Mucosa of gallbladder (tissue), 1 donor: ENCODE results near the gene LRG1. TPM values are rescaled to one million over a fixed set of nuclear protein-coding genes. Genes with fewer than 3 reads are reported as not detected.
A peak's percentile ranks its signal among the peaks of the same experiment; 100 is the strongest.
"Not testable (repeated sequence)": the region's sequence is repeated elsewhere in the genome, so short reads cannot be mapped to it uniquely, and the experiment has no call there.

Experiments used
- DNase-seq: peaks from one replicate; pipeline ENCODE4 v3.0.0-alpha.2; 2020; ENCODE audit warnings: low spot score
- total RNA-seq: library from RNA; stranded (reverse); gene quantifications from one replicate; pipeline ENCODE4 v1.2.1, GENCODE V29; 2021
- donor health status: DM: no; HTN: no; CAD: no.

Gene LRG1
- total RNA-seq, 1 donor from 2014 or later, result 16.2 TPM

DNA sequence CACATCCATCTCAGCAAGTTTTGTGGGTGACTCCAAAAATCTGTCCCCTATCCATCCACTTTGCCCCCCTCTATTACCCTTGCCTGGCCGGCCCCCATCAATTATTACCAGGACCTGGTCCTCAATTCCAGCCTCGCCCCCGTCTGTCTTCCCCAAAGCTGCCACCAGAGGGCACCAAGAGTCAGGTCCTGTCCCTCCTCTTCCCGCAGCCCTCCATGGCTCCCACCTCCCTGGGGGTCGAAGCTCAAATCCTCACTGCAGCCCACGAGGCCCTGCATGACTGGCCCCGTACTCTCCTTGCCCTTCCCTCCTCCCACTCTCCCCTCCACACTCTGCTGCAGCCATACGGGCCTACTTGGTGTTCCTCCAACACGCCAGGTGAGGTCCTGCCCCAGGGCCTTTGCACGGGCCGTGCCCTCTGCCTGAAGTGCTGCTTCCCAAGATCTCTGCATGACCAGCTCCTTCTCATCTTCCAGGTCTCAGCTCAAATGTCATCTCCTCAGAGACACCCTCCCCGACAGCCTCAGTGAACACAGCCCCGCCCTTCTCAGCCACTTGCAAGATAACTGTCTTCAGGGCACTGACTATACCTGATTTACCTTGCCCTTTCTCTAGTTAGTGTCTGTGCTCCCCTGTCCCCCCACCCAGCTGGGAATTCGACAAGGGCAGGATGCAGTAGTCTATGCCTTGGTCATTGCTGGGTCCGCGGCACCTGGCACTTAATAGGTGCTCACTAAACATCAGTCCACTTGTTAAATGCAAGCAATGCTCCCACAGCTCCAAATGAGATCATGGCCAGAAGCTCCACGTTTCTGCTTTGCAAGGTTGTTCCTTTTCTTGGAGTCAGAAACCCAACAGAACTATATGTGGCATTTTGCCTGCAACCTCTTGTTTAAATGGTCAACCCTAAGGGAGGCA lies 36.4 kb upstream of the LRG1 start:
- peak; percentile 36 for DNase-seq

DNA sequence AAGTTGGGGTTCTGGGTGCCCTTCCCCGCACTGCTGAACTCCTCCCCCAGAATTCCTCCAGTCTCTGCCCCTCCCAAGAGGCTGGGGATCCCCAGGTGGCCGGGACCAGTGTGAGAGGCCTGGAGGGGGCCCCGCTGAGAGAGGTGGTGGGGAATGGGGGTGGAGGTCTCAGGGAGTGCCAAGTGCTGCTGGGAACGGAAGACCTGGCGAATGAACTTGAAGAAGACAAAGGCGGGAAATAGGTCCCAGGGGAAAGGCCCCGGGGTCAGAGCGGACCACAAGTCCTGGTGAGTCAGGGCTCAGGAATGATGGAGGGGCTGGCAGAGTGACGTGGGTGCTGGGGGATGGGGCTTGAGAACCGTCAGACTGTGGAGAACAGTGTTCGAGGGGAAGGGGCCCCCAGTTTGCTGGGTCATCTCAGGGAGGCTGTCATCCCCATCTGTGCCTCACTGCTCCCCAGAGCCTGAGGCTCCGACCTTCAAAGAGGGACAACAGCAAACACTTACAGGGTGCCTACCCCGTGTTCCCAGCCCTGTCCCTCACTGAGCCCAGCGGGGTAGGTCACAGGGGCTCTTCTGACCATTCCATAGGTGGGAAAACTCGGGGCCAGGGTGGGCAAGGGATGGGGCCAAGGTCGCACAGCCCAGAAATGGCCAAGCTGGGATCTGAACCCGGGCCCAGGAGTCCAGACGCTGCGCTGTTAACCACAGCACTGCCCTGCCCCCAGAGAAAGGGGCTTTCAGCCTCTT lies 35.6 kb upstream of the LRG1 start:
- DNase-seq, result no peak

DNA sequence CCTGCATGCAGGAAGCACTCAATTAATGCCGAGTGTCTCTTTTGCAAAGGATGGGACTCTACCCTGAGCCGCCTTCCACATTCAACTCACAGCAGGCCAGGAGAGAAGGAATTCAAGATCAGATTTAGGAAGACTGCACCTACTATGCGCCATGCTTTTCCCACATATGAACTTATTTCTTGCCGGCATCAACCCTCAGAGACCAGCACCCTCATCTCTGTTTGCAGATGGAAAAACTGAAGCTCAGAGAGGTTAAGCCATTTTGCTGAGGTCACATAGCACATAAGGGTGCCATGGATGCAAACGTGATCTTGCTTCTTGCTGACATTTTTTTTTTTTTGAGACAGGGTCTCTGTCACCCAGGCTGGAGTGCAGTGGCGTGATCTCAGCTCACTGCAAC lies 33.8 kb upstream of the LRG1 start:
- DNase-seq, result no peak

DNA sequence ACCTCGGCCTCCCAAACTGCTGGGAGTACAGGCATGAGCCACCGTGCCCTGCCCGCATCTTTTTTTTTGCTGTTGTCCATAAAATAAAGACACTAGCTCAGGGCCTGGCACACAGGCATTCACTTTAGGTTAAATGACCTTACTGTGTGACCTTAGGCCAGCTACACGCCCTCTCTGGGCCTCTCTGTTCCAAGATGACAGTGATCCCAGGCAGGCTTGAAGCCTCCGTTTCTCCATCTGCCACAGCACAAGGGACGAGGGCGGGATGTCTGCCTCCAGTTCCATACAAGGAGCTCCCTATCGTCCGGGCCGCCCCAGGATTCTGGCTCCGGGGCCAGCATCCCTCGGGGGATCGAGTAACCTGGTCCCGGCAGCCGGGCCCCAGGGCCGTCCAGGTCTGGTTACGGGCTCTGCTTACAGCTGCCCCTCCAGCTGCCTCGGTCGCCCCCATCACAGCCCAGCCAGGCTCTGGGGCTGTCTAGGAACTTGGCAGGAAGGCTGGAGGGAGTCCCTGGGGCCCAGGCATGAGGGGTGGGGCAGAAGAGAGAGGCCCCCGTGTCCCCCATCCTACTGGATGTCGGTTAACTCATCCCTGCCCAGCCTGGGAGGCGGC lies 31.6 kb upstream of the LRG1 start:
- DNase-seq, result no peak

DNA sequence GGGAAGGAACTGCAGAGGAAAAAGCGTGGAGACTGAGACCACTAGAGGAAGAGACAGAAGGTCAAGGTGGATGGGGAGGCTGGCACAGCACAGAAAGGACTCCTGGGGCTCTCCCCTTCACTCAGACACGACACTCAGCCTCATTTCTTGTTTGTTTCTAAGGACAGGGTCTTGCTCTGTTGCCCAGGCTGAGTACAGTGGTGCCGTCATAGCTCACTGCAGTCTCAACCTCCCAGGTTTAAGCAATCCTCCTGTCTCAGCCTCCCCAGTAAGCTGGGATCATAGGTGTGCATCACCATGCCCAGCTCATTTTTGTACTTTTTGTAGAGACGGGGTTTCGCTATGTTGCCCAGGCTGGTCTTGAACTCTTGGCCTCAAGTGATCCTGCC lies 31.1 kb upstream of the LRG1 start:
- no peak for DNase-seq

DNA sequence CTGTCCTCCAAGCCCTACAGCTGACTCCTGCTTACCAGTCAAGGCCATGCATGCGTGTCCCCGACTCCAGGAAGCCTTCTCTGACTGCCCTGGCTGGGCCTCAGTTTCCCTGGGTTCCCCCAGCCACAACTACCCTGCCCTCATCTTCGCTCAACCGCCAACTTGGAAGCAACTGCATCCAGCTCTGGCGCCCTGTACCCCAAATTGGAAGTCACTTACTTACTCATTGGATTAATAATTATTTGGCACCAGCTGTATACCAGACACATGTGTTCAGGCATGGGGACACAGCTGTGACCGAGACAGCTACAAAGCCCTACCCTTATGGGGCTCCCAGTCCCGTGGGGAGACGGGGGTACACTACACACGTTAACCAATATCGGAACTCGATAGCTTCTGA lies 30.6 kb upstream of the LRG1 start:
- no peak for DNase-seq

DNA sequence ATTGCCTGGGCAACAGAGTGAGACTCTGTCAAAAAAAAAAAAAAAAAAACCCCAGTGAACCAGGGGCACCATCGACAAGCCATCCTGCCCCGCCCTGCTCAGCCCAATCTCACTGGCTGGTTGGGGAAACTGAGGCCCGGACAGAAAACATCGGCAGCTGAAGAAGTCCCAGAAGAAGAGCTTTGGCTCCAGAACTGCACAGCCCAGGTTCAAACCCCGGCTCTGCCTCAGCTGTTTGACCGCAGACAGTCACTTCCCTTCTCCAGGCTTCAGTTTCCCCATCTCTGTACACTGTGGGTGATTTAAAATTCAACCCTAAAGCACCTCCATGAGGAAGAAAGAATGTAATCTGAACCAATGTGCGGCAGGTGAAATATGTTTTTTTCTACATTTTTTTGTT lies 29.1 kb upstream of the LRG1 start:
- DNase-seq, result no peak

DNA sequence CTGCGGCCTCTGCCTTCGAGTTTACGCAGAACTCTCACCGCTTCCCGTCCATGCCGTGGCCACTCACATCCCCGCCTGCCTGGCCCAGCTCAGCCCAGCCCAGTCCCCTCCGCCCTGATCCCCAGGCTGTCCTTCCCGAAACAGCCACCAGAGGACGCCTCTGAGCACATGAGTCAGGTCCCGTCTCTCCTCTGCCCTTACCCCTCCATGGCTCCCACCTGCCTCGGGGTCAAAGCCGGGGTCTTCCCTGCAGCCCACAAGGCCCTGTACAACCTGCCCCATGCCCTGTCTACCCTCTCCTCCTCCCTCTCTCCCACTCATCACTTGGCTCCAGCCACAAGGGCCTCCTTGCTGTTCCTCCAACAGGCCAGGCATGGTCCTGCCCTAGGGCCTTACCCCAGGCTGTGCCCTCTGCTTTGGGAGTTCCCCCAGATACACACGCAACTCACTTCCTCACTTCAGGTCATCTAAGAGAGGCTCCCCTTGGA lies 27.8 kb upstream of the LRG1 start:
- DNase-seq, result peak; percentile 26

DNA sequence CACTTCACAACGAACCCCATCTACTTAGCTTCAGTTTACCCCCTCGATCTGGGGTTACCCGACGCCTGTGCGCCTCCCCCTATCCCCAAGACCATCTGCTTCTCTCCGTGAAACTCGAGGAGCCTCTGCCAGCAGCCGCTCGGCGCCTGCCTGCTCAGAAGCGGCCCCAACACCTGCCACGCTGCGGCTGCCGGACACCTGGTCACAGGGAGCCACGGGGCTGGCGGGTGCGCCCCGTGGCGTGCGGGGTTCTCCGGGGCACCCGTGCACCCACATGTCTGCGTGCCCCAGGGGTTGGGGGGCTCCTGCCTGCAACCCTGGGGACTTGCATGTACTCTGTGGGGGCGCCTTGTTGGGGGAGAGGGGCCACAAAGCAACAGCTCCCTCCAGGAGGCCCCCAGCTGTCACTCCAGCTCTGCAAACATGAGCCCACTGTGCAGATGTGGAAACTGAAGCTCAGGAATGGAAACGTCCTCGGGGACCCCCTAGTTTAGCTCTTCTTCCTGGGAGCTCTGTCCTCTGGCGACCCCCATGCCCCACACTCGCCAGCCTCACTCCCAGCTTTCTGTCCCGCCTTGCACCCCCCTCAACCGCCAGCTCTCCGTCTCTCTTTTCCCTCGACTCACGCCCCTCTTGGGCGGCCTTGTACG lies 26.7 kb upstream of the LRG1 start:
- DNase-seq, result no peak

DNA sequence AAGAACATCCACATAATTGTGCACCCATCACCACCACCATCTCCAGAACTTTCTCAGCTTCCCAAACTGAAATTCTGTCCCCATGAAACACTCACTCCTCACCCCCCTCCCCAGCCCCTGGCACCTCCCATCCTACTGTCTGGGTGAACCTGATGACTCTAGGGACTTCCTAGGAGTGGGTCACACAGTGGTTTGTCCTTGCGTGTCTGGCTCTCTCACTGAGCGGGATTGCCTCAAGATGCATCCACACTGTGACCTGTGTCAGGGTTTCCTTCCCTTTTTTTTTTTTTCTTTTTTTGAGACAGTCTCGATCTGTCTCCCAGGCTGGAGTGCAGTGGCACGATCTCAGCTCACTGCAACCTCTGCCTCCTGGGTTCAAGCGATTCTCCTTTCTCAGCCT lies 23.7 kb upstream of the LRG1 start:
- not testable (repeated sequence) for DNase-seq

DNA sequence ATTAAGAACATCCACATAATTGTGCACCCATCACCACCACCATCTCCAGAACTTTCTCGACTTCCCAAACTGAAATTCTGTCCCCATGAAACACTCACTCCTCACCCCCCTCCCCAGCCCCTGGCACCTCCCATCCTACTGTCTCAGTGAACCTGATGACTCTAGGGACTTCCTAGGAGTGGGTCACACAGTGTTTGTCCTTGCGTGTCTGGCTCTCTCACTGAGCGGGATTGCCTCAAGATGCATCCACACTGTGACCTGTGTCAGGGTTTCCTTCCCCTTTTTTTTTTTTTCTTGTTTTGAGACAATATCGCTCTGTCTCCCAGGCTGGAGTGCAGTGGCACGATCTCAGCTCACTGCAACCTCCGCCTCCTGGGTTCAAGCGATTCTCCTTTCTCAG lies 22.2 kb upstream of the LRG1 start:
- not testable (repeated sequence) for DNase-seq

DNA sequence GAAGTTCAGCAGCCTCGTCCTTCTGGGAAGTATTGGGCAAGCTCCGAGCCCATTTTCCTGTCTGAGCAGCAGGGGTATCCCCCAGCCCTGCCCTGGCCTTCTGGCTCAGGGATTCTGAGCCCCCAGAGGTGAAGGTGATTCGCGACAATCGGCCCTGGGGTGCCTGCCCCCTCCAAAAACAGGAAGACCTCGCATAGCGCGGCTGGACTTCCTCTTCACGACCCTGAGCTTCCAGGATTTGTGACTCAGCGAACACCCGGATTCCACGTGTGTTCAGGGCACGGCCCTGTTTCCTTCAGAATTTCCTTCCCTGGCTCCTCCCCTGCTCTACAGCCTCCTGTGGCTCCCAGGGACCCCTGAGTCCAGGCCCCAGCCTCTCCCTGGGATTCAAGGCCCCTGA lies 19.7 kb upstream of the LRG1 start, which contains the start of gene SEMA6B:
Gene SEMA6B, minus strand, starts transcription at position 116 of the 400 bp plus-strand sequence. CDS start 1,227 bp downstream, outside the sequence.
- no peak for DNase-seq

DNA sequence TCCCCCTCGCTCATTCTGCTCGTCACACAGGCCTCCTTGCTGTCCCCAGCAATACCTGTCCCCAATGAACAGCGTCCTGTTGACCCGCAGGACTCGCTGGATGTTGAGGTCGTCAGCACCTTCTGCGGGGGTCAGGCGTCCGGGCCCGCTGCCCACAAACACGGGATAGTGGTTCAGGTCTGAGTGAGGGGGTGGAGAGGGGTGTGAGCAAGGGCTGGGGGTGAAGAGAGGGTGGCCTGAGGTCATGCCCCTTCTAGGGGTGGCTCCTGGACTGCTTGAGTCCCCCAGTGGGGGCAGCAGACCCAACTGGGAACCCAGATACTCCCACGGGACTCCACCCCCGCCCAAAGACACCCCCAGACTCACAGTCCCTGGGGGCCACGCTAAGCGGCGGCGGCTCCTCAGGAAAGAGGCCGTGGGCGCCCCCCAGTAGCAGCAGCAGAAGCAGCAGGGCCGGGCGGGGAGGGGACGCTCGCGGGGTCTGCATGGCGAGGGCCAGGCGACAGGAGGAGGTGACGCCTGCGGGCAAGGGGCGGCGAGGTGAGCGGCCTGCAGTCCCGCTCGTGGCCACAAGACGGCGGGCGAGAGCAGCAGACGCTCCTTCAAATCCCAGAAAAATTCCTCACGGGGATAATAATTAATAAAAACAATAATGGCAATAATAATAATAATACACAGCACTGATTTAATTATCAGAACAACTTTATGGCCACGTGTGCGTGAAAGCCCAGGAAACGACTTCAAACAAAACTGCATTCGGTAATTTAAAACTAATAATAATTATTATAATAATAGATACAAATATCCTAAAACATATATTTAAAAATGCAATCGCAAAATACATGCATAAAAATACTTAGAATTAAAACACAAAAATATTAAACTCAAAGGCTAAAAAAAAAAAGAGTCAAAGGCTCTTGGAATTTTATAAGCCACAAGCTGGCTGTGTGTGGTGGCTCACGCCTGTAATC lies 18.4 kb upstream of the LRG1 start:
- no peak for DNase-seq

DNA sequence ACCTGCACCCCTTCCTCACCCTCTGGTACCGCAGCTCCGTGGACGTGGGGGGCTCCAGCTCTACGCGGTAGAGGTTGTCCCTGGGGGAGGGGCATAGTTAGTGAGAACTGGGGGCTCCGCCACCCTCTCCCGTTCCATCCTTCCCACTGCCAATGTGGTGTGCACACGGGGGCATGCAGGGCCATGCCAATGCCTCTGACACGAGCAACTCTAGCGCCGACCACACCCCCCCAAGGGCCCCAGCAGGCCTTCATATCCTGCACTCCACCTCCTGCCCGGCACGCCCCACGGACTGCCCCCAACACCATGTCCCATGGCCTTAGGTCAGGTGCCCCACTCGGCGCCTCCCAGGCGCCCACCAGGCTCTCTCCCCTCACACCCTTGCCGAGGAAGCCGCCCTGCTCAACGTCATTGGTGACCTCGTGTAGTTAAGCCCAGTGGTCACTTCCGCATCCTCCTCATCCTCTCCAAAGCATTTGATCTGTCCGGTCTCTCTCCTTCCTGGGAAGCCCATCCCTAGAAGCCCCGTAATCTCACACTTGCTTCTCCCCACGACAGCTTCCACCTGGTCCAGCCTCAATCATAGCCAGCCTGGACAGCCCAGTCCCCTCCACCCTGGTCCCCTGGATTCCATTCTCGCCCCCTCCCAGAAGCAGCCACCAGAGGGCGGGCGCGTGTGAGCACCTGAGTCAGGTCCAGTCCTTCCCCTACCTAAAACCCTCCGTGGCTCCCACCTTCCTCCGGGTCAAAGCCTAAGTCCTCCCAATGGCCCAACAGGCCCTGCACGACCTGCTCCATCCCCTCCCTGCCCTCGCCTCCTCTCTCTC lies 17.5 kb upstream of the LRG1 start:
- DNase-seq, result no peak

DNA sequence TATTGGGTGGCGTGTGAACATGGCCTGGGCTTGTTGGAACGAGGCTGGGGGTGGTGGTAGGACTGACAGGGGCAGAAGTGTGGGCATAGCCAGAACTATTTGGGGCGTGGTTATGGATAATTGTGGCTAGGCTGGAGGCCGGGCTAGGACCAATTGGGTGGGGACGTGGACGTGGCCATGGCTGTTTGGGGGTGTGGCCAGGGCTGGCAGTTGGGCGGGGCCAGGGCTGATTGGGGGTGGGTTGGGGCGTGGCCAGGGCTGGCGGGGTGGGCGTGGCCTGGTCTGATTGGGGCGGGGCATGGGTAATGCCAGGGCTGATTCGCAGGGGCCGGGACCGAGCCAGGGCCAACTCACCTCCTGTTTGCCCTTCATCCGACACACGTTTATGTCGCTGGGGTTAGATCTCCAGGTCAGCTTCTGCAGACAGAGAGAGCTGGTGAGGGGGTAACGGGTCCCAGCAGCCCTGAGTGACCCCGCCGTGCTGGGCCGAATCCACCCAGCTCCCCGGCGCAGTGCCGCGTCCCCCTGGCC lies 16.8 kb upstream of the LRG1 start:
- no peak for DNase-seq

DNA sequence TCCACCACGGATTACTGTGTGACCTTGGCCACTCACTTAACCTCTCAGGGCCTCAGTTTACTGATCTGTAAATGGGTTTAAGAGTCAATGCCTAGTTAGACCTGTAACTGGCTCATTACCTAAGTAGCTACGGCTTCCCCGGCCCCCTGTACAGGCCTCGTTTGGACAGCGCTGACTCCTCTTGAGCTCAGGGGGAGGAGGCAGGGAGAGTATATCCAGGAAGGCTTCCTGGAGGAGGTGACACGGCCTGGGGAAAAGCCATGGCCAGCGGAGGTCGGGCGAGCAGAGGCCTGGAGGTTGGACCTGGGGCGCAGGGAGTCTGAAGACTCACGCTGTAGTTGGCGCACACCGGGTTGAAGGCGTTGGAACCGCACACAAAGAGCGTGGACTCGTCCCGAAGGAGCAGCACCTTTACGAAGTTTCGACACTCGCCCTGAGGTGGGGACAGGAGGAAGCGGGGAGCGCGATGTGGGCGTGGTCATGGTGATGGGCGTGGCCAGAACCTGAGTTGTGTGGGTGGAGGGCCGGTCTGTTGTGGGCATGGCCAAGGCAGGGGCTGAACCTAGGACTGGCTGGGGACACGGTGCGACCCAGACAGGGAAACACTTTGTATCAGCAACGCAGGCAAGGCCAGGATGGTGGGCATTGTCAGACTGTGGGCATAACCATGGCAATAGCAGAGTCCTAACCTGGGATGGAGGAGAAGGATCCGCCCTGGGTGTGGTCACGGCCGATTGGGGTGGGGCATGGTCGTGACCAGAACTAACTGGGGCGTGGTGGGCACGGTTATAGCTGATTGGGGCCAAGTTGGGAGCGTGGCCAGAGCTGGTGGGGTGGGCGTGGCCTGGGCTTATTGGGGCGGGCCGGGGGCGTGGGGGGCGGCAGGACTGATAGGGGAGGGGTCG lies 16.1 kb upstream of the LRG1 start:
- DNase-seq, result no peak

DNA sequence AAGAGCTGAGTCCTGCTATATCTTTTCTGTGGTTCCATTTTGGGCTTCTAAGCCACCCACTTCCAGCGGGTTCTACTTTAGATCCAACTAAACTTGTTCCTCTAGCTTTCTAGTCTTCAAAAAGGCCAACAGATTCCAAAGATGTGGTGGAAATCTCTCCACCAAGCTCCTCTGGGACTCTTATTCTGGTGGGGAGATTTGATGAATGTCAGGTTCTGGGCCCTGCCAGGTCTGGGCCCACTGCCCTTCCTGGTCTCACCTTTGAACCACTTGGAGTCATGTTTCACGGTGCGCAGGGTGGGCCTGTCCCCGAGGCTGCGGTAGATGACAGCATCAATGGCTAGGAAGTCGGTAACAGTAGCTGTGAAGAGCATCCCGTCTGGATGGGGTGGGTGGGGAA lies 14.9 kb upstream of the LRG1 start:
- DNase-seq, result no peak

DNA sequence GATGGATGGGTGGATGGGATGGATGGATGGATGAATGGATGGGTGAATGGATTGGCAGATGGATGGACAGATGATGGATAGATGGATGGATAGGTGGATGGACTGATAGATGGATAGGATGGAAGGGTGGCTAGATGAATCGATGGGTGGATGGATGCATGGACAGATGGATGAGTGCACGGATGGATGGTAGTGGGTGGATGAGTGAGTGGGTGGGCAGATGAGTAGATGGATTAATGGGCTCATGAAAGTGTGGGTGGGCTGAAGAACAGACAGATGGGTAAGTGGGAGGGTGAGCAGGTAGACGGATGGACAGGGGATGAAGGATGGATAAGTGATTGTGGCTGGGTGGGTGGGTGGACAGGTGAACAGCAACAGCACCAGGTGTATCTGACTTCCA lies 13.9 kb upstream of the LRG1 start:
- DNase-seq, result no peak
